ENCODE measurements around the gene WDR45.

WDR45 gene

GRCh38 chrX:49082271-49082871 is 2.7 kb upstream of the WDR45 start:
- no peak overlapping the region for H3K4me3 ChIP-seq (ENCODE audit: low read length)
- no peak for DNase-seq (ENCODE audit: low read depth, low spot score)

DNA sequence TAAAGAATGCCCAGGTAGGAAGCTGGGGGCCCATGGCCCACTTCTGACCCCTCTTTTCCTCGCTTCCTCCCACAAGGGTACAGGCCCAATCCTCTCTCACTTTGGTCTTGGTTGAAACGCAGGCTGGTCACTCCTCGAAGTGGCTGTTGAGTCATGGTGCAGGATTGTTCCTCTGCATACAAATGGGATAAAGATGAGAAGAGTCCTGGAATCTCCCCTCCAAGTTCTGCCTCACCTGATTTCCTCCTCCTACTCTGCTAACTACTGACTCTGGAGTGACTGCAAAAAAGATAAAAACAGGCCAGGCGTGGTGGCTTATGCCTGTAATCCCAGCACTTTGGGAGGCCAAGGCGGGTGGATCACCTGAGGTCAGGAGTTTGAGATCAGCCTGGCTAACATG is 1.7 kb downstream of the WDR45 start:
- DNase-seq (ENCODE audit: low read depth, low spot score), result no peak
- no peak overlapping the region for H3K4me3 ChIP-seq (ENCODE audit: low read length)

- no peak overlapping the region for H3K4me3 ChIP-seq (ENCODE audit: low read length)
Measured at GRCh38 chrX:49075347-49075746, 4.3 kb downstream of the WDR45 start.

GRCh38 chrX:49073601-49074575 is 5.8 kb downstream of the WDR45 start, which contains the start of gene PRAF2:
PRAF2 (minus strand) TSS chrX:49074002; CDS start chrX:49073987, 15 bp downstream.
- peak within 1 kb of the TSS; percentile 80 for H3K4me3 ChIP-seq (ENCODE audit: low read length)
- DNase-seq (ENCODE audit: low read depth, low spot score), result peak; percentile 91

More at GRCh38 chrX:49075347-49075746, 4.3 kb downstream of the WDR45 start:
- DNase-seq (ENCODE audit: low read depth, low spot score), result no peak

DNA sequence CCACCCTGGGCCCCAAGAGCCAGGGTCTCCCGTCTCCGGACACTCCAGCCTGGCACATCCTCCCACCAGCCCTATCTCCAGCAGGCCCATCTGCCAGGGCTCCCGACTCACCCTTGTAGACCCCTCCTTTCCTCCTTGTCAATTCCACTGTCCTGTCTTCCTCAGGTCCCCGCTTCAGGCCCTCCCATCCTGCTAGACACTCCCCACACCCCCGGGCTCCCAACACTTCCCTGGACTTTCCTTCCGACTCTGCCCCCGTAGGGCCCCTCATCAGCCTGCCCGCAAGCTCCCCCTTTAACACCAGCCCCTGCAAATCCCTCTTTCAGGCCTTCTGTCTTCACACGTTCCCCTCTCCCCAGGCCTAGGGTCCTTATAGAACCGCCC is 7.0 kb downstream of the WDR45 start:
- H3K4me3 ChIP-seq (ENCODE audit: low read length), result peak overlapping the region; percentile 80
- DNase-seq (ENCODE audit: low read depth, low spot score), result no peak

- DNase-seq (ENCODE audit: low read depth, low spot score), result no peak
- H3K4me3 ChIP-seq (ENCODE audit: low read length), result 0 out of 2 replicates have a peak overlapping the region, but pooled peaks have one; percentile 80
Measured at GRCh38 chrX:49071877-49072711, 7.6 kb downstream of the WDR45 start.

- no peak for DNase-seq (ENCODE audit: low read depth, low spot score)
- no peak overlapping the region for H3K4me3 ChIP-seq (ENCODE audit: low read length)
Measured at GRCh38 chrX:49070988-49071387, 8.7 kb downstream of the WDR45 start.

DNA sequence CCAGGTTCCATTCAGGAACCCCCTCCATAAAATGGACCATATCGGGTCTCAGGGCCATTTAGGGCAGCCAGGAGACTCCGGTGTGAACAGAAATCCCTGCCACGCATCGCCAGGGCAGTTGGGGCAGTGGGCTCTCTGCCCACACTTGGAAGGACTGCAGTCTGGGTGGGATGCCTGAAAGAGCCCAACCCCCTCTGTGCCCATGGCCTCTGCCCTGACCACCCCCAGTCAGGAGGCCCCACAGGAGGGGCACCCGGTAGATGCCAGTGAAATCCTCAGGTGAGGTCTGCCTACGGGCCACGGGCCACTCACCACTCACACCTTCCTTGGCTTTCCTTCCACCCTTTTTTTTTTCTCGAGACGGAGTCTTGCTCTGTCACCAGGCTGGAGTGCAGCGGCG is 10.6 kb downstream of the WDR45 start:
- no peak for DNase-seq (ENCODE audit: low read depth, low spot score)
- H3K4me3 ChIP-seq (ENCODE audit: low read length), result no peak overlapping the region

GRCh38 chrX:49067285-49068120 is 12.2 kb downstream of the WDR45 start:
- DNase-seq (ENCODE audit: low read depth, low spot score), result no peak
- no peak overlapping the region for H3K4me3 ChIP-seq (ENCODE audit: low read length)

GRCh38 chrX:49066690-49067089 is 13.0 kb downstream of the WDR45 start:
- DNase-seq (ENCODE audit: low read depth, low spot score), result no peak
- H3K4me3 ChIP-seq (ENCODE audit: low read length), result no peak overlapping the region

- no peak for DNase-seq (ENCODE audit: low read depth, low spot score)
- no peak overlapping the region for H3K4me3 ChIP-seq (ENCODE audit: low read length)
Measured at GRCh38 chrX:49066278-49066677, 13.4 kb downstream of the WDR45 start.

GRCh38 chrX:49064735-49065134 is 15.0 kb downstream of the WDR45 start:
- DNase-seq (ENCODE audit: low read depth, low spot score), result no peak
- H3K4me3 ChIP-seq (ENCODE audit: low read length), result no peak overlapping the region

- DNase-seq (ENCODE audit: low read depth, low spot score), result no peak
- H3K4me3 ChIP-seq (ENCODE audit: low read length), result no peak overlapping the region
Measured at GRCh38 chrX:49064303-49064702, 15.4 kb downstream of the WDR45 start.

- no peak overlapping the region for H3K4me3 ChIP-seq (ENCODE audit: low read length)
- DNase-seq (ENCODE audit: low read depth, low spot score), result no peak
Measured at GRCh38 chrX:49063715-49064114, 16.0 kb downstream of the WDR45 start.

DNA sequence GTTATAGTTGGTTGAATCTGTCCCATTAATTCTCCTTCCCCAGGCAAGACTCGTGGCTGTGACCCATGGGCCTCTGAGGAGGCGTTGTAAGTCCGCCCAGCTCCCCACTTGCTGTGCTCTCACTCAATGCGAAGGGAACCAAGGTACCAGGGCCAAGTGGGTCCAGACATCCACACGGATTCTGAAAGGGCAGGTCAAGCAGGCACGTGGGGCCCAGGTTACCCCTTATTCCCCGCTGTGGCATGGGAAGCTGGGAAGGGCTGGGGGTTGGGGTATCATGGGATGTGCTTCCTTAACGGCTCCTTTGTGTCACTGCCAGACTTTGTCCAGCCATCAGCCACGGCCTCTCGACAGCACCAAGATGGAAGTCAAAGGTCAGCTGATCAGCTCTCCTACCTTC is 17.8 kb downstream of the WDR45 start:
- DNase-seq (ENCODE audit: low read depth, low spot score), result no peak

GRCh38 chrX:49061490-49061889 is 18.2 kb downstream of the WDR45 start:
- no peak for DNase-seq (ENCODE audit: low read depth, low spot score)
- no peak overlapping the region for H3K4me3 ChIP-seq (ENCODE audit: low read length)

More for the DNA sequence above, 17.8 kb downstream of the WDR45 start:
- H3K4me3 ChIP-seq (ENCODE audit: low read length), result no peak overlapping the region

DNA sequence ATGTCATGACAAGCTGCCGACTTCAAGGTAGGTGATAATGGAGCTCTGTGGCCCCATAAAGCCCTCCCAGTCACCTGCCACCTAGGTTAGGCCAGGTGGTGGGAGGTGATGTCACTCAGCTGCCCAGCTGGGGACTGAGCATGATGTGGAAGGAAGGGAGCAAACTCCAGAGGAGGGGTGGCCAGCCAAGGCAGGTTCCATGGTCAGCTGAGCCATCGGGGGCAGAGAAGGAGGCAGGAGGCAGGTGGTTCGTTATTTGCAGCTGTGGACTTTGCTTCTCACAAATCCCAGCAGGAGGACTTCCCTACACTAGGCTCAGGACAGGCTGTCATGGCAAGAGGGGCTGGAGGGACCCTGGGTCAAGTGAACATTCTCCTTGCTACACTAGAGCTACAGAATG is 18.8 kb downstream of the WDR45 start:
- H3K4me3 ChIP-seq (ENCODE audit: low read length), result no peak overlapping the region
- DNase-seq (ENCODE audit: low read depth, low spot score), result no peak

DNA sequence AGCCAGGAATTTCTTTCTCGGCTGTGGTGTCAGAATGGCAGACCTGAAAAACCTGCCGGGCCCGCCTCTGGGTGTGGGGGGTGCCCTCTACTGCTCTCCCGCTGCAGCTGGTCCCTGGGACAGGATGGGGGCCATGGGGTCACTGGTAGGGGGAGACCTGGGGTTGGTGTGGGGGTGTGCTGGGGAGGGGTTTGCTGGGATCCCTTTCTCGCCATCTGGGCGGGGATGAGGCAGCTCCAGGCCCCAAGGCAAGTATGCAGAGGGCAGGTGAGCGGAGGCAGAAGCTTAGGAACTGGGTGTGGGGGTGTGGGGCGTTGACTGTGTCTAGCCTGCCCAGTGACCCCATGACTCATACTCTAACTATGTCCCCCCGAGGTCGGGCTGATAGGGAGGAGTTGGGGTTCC is 20.0 kb downstream of the WDR45 start:
- no peak overlapping the region for H3K4me3 ChIP-seq (ENCODE audit: low read length)
- no peak for DNase-seq (ENCODE audit: low read depth, low spot score)

DNA sequence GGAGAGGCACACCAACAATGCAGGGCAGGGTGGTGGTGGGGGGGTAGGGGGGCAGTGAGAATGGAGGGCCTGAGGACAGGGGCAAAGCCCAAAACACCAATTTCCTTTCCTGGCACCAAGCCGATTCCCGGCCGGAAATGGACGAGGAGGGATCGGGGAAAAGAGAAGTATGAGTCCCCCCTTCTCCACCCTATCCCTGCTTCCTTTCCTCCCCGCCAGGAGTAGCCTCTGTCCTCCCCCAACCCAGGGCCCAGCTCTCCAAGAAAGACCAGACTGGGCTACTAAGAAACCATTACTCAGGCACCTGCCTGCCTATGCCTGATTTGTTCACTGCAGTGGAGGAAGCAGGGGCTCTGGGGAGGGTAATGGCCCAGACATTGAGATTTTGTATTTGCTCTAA is 20.5 kb downstream of the WDR45 start:
- no peak overlapping the region for H3K4me3 ChIP-seq (ENCODE audit: low read length)
- no peak for DNase-seq (ENCODE audit: low read depth, low spot score)
